OCI-LY7 (cell line): Measurements from ENCODE around the gene TNS1. TPM values are rescaled to one million over a fixed set of nuclear protein-coding genes. Genes with fewer than 3 reads are reported as not detected.

Source experiments
- BruUV-seq: library from RNA; stranded (reverse); fragments of 400-500 nt; replicated peaks from 2 replicates; lab custom pipeline; 2021; lab: Mats Ljungman, UMichigan
- CTCF ChIA-PET: fragments of 300-600 bp; sonication (Branson Sonifier 250); formaldehyde crosslinking; loops from one replicate; lab custom pipeline; 2022; ENCODE audit warnings: antibody characterized with exemption; ENCODE audit not compliant: unreplicated experiment; lab: Charles Lee
- POLR2A ChIA-PET: fragments of 300-600 bp; sonication (Branson Sonifier 250); formaldehyde crosslinking; loops from one replicate; lab custom pipeline; 2022; ENCODE audit warnings: antibody characterized with exemption; lab: Charles Lee
- DNase-seq: peaks from one replicate; pipeline ENCODE4 v3.0.0-alpha.2; 2015; ENCODE audit warnings: low spot score
- H2AFZ ChIP-seq: fragments of 200-600 bp; sonication (generic), shearing (Covaris generic); 2 replicates; pipeline ENCODE4 v1.6.1; 2014; ENCODE audit warnings: mild to moderate bottlenecking, antibody characterized with exemption, low read length, moderate library complexity
- H3K27ac ChIP-seq: fragments of 200-600 bp; sonication (generic); 2 replicates; pipeline ENCODE4 v1.5.1; 2014; ENCODE audit warnings: mixed run types, low read depth, mild to moderate bottlenecking, moderate library complexity, low read length, inconsistent platforms; ENCODE audit not compliant: poor library complexity, severe bottlenecking
- H3K36me3 ChIP-seq: fragments of 200-600 bp; sonication (generic); 2 replicates; pipeline ENCODE4 v1.6.1; 2014; ENCODE audit warnings: mild to moderate bottlenecking, antibody characterized with exemption, low read length, moderate library complexity, mixed read lengths; ENCODE audit not compliant: insufficient read depth
- H3K4me1 ChIP-seq: fragments of 200-600 bp; sonication (generic); 2 replicates; pipeline ENCODE4 v1.5.1; 2014; ENCODE audit warnings: mild to moderate bottlenecking, low read length; ENCODE audit not compliant: insufficient read depth, poor library complexity, severe bottlenecking
- H3K4me2 ChIP-seq: fragments of 200-600 bp; sonication (generic); 2 replicates; pipeline ENCODE4 v1.6.1; 2014; ENCODE audit warnings: mild to moderate bottlenecking, low read length
- H3K4me3 ChIP-seq: fragments of 200-600 bp; sonication (generic); 2 replicates; pipeline ENCODE4 v1.5.1; 2014; ENCODE audit warnings: mild to moderate bottlenecking, low read depth, low read length; ENCODE audit not compliant: poor library complexity, severe bottlenecking
- H3K79me2 ChIP-seq: fragments of 200-600 bp; sonication (generic); 2 replicates; pipeline ENCODE4 v1.6.1; 2016; ENCODE audit warnings: low read depth, mild to moderate bottlenecking, low read length, moderate library complexity, mixed read lengths; ENCODE audit not compliant: insufficient read depth
- H3K9me2 ChIP-seq: fragments of 200-600 bp; sonication (generic); 2 replicates; pipeline ENCODE4 v1.6.1; 2016; ENCODE audit warnings: mild to moderate bottlenecking, low read length, mixed read lengths; ENCODE audit not compliant: insufficient read depth
- H3K9me3 ChIP-seq: fragments of 200-600 bp; sonication (generic); 2 replicates; pipeline ENCODE4 v1.6.1; 2014; ENCODE audit warnings: mild to moderate bottlenecking, mixed run types, low read length, mixed read lengths
- H4K20me1 ChIP-seq: fragments of 200-600 bp; sonication (generic); 2 replicates; pipeline ENCODE4 v1.6.1; 2014; ENCODE audit warnings: mild to moderate bottlenecking, antibody characterized with exemption, low read length, moderate library complexity, mixed read lengths; ENCODE audit not compliant: insufficient read depth
- CTCF ChIP-seq: fragments of 200-600 bp; sonication (generic); conservative IDR thresholded peaks from 2 replicates; pipeline ENCODE4 v1.5.1; 2014; ENCODE audit warnings: mild to moderate bottlenecking, antibody characterized with exemption, low read length, moderate library complexity, mixed read lengths
- EZH2phosphoT487 ChIP-seq: fragments of 200-600 bp; sonication (generic); IDR thresholded peaks from 2 replicates; pipeline ENCODE4 v1.6.1; 2018; ENCODE audit warnings: low read depth, borderline replicate concordance, mild to moderate bottlenecking, mixed run types, antibody characterized with exemption, low read length, moderate library complexity, mixed read lengths
- intact Hi-C: fragments of 100-400 bp; cut with micrococcal nuclease; formaldehyde crosslinking; loops from one replicate; pipeline ENCODE4 v1.10.0; 2022; ENCODE audit not compliant: unreplicated experiment
- total RNA-seq, 2 experiments: library from RNA; depleted of rRNA in 1 of 2; stranded (reverse); fragments of >200 nt in 1 of 2; shearing (Covaris generic) in 1 of 2; gene quantifications; 2 replicates each; pipeline ENCODE4 v1.2.3, GENCODE V29; 2014 to 2022

TNS1 gene
- total RNA-seq, 2 experiments from 2014 or later = not detected

DNA sequence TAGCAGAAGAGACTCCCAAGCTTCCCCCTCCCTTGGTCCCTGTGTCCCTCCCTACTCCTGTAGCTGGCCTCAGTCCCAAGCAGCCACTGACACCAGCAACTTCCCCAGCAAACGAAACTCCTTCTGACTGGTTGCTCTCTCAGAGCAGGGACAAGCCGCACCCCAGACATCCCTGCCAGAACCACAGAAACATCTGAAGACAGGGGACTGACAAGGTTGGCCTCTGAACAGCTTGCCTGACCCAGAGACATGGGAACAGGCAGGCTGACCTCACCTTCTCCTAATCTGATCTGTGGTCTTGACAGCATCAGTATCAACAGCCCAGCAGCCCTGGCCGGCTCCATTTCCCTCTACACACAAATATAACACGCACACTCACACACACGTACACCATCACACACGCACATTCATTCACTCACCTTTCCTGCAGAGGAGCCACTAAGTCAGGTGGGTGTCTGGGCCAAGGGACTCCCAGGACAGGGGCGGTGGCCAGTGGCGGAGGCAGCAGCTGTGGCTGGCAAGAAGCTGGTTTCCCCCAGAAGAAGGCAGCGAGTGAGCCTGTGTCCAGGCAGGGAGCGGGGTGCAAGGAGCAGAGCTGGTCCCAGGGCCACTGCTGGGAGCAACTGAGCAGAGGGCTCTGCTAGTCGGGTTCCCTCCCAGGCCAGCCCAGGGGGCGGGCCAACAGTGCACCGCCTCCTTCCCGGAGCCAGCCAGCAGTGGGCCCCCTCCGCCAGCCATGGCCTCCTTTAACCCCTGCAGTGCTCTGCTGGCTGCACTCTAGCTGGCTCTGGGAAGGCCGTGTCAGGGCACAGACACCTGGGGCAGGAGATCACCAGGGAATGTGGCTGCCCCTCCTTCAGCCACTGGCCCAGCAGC is 59.1 kb downstream of the TNS1 start:
- no peaks in the 10 kb centered on the region for H3K4me1 ChIP-seq
- H3K36me3 ChIP-seq = no peaks in the 10 kb centered on the region
- H3K9me2 ChIP-seq = no peaks in the 10 kb centered on the region
- TF ChIP-seq EZH2phosphoT487 = no peak
- TF ChIP-seq CTCF = no peak
- no TSS peak for BruUV-seq
- ChIA-PET CTCF (interaction anchor here (0.6 to 1.4 kb wide), 2 partner anchors 125 to 1975 kb away, joined by 4 read pairs; no protein-coding TSS in a partner anchor), POLR2A (interaction anchor here (0.7 kb wide), 1 partner anchor 211 kb away, joined by 5 read pairs; no protein-coding TSS in a partner anchor)
- no peak for DNase-seq
- H3K4me2 ChIP-seq = no peak overlapping the region
- H3K79me2 ChIP-seq = no peaks in the 10 kb centered on the region
- no peak overlapping the region for H2AFZ ChIP-seq
- intact Hi-C loops = no loop called here
- no peaks in the 10 kb centered on the region for H3K9me3 ChIP-seq
- H4K20me1 ChIP-seq = no peaks in the 10 kb centered on the region
- H3K27ac ChIP-seq = no peak overlapping the region
- H3K4me3 ChIP-seq = no peak overlapping the region

GRCh38 chr2:217942731-217943335 is 60.0 kb downstream of the TNS1 start:
- ChIA-PET CTCF (interaction anchor here (1.4 kb wide), 1 partner anchor 124 kb away, joined by 4 read pairs; no protein-coding TSS in a partner anchor), POLR2A (no interaction called here)
- Histone ChIP-seq H3K9me3 (no peaks in the 10 kb centered on the region), H3K36me3 (no peaks in the 10 kb centered on the region), H3K79me2 (no peaks in the 10 kb centered on the region), H4K20me1 (no peaks in the 10 kb centered on the region), H3K27ac (no peak overlapping the region), H3K4me2 (no peak overlapping the region), H3K4me3 (no peak overlapping the region), H3K4me1 (no peaks in the 10 kb centered on the region), H3K9me2 (no peaks in the 10 kb centered on the region), H2AFZ (no peak overlapping the region)
- BruUV-seq = no TSS peak
- intact Hi-C loops = no loop called here
- no peak for TF ChIP-seq CTCF
- DNase-seq = no peak
